ENCODE results near the gene TCF7L1.

TCF7L1 gene

DNA sequence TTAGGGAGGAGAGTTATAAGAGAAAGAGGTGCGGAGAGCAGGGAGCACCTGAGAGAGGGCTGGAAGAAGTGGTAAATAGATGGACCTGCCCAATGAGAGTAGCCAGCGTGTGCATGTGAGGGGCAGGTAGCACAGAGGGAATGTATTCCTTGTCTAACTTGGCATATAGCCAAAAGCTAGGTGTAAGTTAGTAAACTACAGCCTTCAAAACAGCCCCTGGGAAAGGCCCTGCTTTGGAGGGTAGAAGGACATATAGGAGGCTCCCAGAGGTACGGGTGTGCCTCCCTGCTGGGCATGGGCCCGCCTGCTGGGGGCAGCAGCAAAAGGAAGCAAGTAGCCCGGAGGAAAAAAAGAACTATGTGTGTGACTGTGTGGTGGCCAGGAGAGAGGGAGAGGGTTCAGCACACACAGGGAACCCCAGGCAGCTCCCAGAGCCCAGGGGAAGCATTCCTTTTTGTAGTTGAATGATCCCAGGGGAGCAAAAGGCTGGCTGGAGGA is 48.0 kb downstream of the TCF7L1 start:
- no peak for TF ChIP-seq CTCF (IDR thresholded peaks at IDR 0.05; ENCODE audit: low read depth, low read length, missing control alignments)
- no peak overlapping the region for H3K4me3 ChIP-seq (replicated peaks; ENCODE audit: low read depth, low read length)
- DNase-seq (ENCODE audit: extremely low read depth, low read depth), result no peak

DNA sequence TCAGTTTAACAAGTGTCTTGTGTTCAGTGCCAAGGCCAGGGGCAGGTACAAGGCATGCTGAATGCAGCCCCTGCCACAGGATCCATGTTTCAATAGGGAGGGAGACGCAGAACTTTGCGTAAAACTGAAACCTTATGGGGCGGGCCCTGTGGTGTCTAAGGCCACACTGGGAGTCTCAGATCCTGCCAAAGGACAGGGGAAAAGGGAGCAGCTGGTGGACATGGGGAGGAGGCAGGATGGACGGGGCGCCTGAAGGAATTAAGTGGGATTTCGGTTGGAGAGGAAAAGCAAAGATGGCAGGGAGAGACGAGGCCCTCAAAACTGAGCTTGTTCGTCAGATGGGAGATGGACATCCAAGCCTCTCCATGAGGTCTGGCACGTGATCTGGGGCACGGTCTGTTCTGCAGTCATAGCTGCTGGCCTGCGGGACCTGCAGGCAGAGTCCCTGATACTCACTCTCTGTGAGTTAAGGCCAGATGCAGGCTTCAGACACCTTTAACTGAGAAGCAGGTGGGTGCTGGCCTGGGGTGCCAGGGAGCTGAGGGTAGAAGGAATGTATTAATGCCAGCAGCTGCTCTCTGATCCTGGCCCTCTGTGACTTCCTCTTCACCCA is 48.8 kb downstream of the TCF7L1 start:
- no peak for DNase-seq (ENCODE audit: extremely low read depth, low read depth)
- no peak overlapping the region for H3K4me3 ChIP-seq (replicated peaks; ENCODE audit: low read depth, low read length)
- no peak for TF ChIP-seq CTCF (IDR thresholded peaks at IDR 0.05; ENCODE audit: low read depth, low read length, missing control alignments)

DNA sequence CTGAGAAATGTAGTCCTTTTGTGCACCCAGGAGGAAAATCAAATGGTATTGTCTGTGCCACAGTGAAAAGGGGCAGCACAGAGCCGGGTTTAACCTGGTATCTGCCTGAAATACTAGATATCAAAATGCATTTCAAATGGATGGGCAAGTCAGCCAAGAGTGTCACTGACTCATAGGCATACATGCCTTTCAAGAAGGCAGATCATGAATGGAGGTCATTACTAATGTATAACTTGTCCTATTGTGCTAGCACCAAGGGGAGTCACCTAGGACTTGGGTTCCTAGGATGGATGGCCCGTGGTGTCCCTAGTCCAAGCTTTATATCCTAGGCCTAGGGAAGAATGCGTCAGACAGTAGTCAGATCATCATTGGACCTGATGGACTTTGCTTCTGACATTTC is 49.9 kb downstream of the TCF7L1 start:
- no peak for TF ChIP-seq CTCF (IDR thresholded peaks at IDR 0.05; ENCODE audit: low read depth, low read length, missing control alignments)
- H3K4me3 ChIP-seq (replicated peaks; ENCODE audit: low read depth, low read length), result no peak overlapping the region
- no peak for DNase-seq (ENCODE audit: extremely low read depth, low read depth)

GRCh38 chr2:85183479-85183878 is 50.3 kb downstream of the TCF7L1 start:
- no peak for DNase-seq (ENCODE audit: extremely low read depth, low read depth)
- TF ChIP-seq CTCF (IDR thresholded peaks at IDR 0.05; ENCODE audit: low read depth, low read length, missing control alignments), result no peak
- no peak overlapping the region for H3K4me3 ChIP-seq (replicated peaks; ENCODE audit: low read depth, low read length)

GRCh38 chr2:85184231-85184630 is 51.0 kb downstream of the TCF7L1 start:
- TF ChIP-seq CTCF (IDR thresholded peaks at IDR 0.05; ENCODE audit: low read depth, low read length, missing control alignments), result no peak
- no peak for DNase-seq (ENCODE audit: extremely low read depth, low read depth)
- H3K4me3 ChIP-seq (replicated peaks; ENCODE audit: low read depth, low read length), result no peak overlapping the region

DNA sequence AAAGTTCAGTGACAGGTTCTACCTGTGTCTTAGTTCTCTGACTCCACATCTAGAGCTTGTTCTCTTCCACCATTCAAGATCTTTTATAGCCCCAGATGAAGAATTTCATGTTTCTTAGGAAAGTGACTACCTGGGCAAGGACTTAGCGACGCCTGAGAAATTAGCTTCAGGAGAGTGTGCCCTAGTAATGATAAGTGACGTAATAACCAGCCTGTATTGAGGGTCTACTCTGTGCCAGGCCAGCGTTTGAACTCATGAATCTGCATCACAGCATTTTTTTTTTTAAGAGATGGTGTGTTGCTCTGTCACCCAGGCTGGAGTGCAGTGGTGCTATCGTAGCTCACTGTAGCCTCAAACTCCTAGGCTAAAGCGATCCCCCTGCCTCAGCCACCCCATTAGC is 51.8 kb downstream of the TCF7L1 start:
- no peak for TF ChIP-seq CTCF (IDR thresholded peaks at IDR 0.05; ENCODE audit: low read depth, low read length, missing control alignments)
- H3K4me3 ChIP-seq (replicated peaks; ENCODE audit: low read depth, low read length), result no peak overlapping the region
- no peak for DNase-seq (ENCODE audit: extremely low read depth, low read depth)

DNA sequence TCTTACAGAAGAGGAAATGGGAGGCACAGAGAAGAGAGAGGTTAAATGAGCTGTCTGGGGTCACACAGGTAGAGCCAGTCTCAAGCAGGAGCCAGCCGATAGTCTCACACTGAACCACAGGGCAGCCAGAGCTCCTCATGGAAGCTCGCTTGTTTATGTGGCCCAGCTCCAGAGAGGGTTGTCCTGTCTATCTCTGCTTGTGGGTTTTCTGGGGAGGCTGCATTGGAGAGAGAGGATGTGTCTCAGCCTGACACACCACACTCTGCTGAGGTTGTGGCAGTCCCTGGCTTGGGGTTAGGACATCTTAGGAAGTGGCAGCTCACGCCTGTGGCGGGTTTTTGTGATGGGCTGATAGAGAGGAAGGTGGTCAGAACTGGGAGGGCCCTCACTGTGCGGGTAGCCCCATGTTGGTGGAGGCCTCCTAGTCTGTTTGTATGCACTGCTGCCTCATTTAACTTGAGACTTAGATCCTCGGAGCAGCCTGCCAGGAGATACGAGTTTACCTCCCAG is 52.3 kb downstream of the TCF7L1 start:
- no peak for DNase-seq (ENCODE audit: extremely low read depth, low read depth)
- no peak overlapping the region for H3K4me3 ChIP-seq (replicated peaks; ENCODE audit: low read depth, low read length)
- no peak for TF ChIP-seq CTCF (IDR thresholded peaks at IDR 0.05; ENCODE audit: low read depth, low read length, missing control alignments)
